H9 (cell line): ENCODE measurements around the gene TSPAN18. TPM values are rescaled to one million over a fixed set of nuclear protein-coding genes. Genes with fewer than 3 reads are reported as not detected.

Experiments used
- DNase-seq: peaks from one replicate; pipeline ENCODE4 v3.0.0-alpha.2; 2017
- H2AFZ ChIP-seq: one replicate; pipeline ENCODE4 v1.6.1; 2013; ENCODE audit warnings: mild to moderate bottlenecking, low read length, control low read depth, moderate library complexity
- H2AK5ac ChIP-seq: 2 replicates; pipeline ENCODE4 v1.6.1; 2013; ENCODE audit warnings: low read length, control low read depth, mixed read lengths; ENCODE audit not compliant: insufficient read length
- H2BK120ac ChIP-seq: one replicate; pipeline ENCODE4 v1.6.1; 2013; ENCODE audit warnings: low read depth, mild to moderate bottlenecking, low read length, control low read depth, inconsistent platforms; ENCODE audit not compliant: poor library complexity, severe bottlenecking
- H2BK12ac ChIP-seq: 2 replicates; pipeline ENCODE4 v1.6.1; 2013; ENCODE audit warnings: low read length, control low read depth, mixed read lengths, low read depth; ENCODE audit not compliant: insufficient read length
- H2BK15ac ChIP-seq: 2 replicates; pipeline ENCODE4 v1.6.1; 2013; ENCODE audit warnings: low read depth, low read length, control low read depth
- H2BK20ac ChIP-seq: one replicate; pipeline ENCODE4 v1.6.1; 2013; ENCODE audit warnings: low read depth, mild to moderate bottlenecking, low read length, control low read depth, inconsistent platforms; ENCODE audit not compliant: poor library complexity, severe bottlenecking
- H2BK5ac ChIP-seq: 2 replicates; pipeline ENCODE4 v1.6.1; 2013; ENCODE audit warnings: low read length, control low read depth, mixed read lengths; ENCODE audit not compliant: insufficient read length
- H3K14ac ChIP-seq: 2 replicates; pipeline ENCODE4 v1.6.1; 2013; ENCODE audit warnings: low read length, control low read depth; ENCODE audit not compliant: insufficient read depth
- H3K18ac ChIP-seq: 2 replicates; pipeline ENCODE4 v1.6.1; 2013; ENCODE audit warnings: low read depth, mild to moderate bottlenecking, mixed read lengths, low read length, control low read depth; ENCODE audit not compliant: insufficient read length
- H3K23ac ChIP-seq: 2 replicates; pipeline ENCODE4 v1.6.1; 2013; ENCODE audit warnings: low read length, control low read depth, mixed read lengths, low read depth; ENCODE audit not compliant: insufficient read length
- H3K23me2 ChIP-seq: 2 replicates; pipeline ENCODE4 v1.6.1; 2013; ENCODE audit warnings: low read depth, mild to moderate bottlenecking, mixed read lengths, low read length, control low read depth; ENCODE audit not compliant: insufficient read length, poor library complexity, severe bottlenecking
- H3K27ac ChIP-seq: 2 replicates; pipeline ENCODE4 v1.5.1; 2013; ENCODE audit warnings: low read length, control low read depth, mixed read lengths, low read depth; ENCODE audit not compliant: insufficient read length
- H3K27me3 ChIP-seq: 2 replicates; pipeline ENCODE4 v1.6.1; 2013; ENCODE audit warnings: low read length, control low read depth, inconsistent platforms; ENCODE audit not compliant: insufficient read depth
- H3K4ac ChIP-seq: 2 replicates; pipeline ENCODE4 v1.6.1; 2013; ENCODE audit warnings: low read depth, mild to moderate bottlenecking, control low read depth, inconsistent platforms, low read length, moderate library complexity
- H3K4me1 ChIP-seq: 2 replicates; pipeline ENCODE4 v1.6.1; 2013; ENCODE audit warnings: low read length, control low read depth, inconsistent platforms; ENCODE audit not compliant: insufficient read depth
- H3K4me2 ChIP-seq: 2 replicates; pipeline ENCODE4 v1.6.1; 2013; ENCODE audit warnings: low read length, control low read depth, mixed read lengths; ENCODE audit not compliant: insufficient read length, insufficient read depth
- H3K56ac ChIP-seq: 2 replicates; pipeline ENCODE4 v1.6.1; 2013; ENCODE audit warnings: low read depth, mild to moderate bottlenecking, mixed read lengths, low read length, control low read depth; ENCODE audit not compliant: insufficient read length
- H3K79me1 ChIP-seq: 2 replicates; pipeline ENCODE4 v1.6.1; 2013; ENCODE audit warnings: low read depth, mild to moderate bottlenecking, moderate library complexity, low read length, control low read depth, inconsistent platforms; ENCODE audit not compliant: insufficient read depth, poor library complexity, severe bottlenecking
- H3K79me2 ChIP-seq: 2 replicates; pipeline ENCODE4 v1.6.1; 2013; ENCODE audit warnings: low read length, control low read depth, inconsistent platforms; ENCODE audit not compliant: insufficient read depth
- H3K9ac ChIP-seq: 2 replicates; pipeline ENCODE4 v1.6.1; 2013; ENCODE audit warnings: low read length, control low read depth, mixed read lengths; ENCODE audit not compliant: insufficient read length; ENCODE audit errors: extremely low read depth
- H3K9me3 ChIP-seq: one replicate; pipeline ENCODE4 v1.6.1; 2013; ENCODE audit warnings: low read depth, low read length, inconsistent platforms; ENCODE audit not compliant: control insufficient read depth
- H3T11ph ChIP-seq: one replicate; pipeline ENCODE4 v1.6.1; 2013; ENCODE audit warnings: mild to moderate bottlenecking, low read length, control low read depth, inconsistent platforms
- H4K20me1 ChIP-seq: one replicate; pipeline ENCODE4 v1.6.1; 2013; ENCODE audit not compliant: control insufficient read depth, insufficient read length, insufficient read depth
- H4K5ac ChIP-seq: 2 replicates; pipeline ENCODE4 v1.6.1; 2013; ENCODE audit warnings: low read depth, mild to moderate bottlenecking, mixed read lengths, low read length, control low read depth; ENCODE audit not compliant: insufficient read length
- H4K8ac ChIP-seq: replicated peaks from 2 replicates; pipeline ENCODE4 v1.6.1; 2013; ENCODE audit warnings: low read length, control low read depth, mixed read lengths, low read depth; ENCODE audit not compliant: insufficient read length
- H4K91ac ChIP-seq: 2 replicates; pipeline ENCODE4 v1.6.1; 2013; ENCODE audit warnings: low read depth, mild to moderate bottlenecking, moderate library complexity, mixed read lengths, low read length, control low read depth; ENCODE audit not compliant: insufficient read length
- H3K27ac Mint-ChIP-seq, 3 experiments: 2 replicates in 2 of 3; 3 replicates in 1 of 3; pipeline ENCODE4 v1.8.0; 2020 to 2021; ENCODE audit warnings: mixed read lengths in 3 of 3, mild to moderate bottlenecking in 1 of 3, moderate library complexity in 1 of 3
- H3K27me3 Mint-ChIP-seq: 2 replicates; pipeline ENCODE4 v1.8.0; 2021; ENCODE audit warnings: low read depth, mild to moderate bottlenecking, moderate library complexity, mixed read lengths
- H3K36me3 Mint-ChIP-seq, 3 experiments: 2 replicates in 2 of 3; 3 replicates in 1 of 3; pipeline ENCODE4 v1.8.0; 2020 to 2021; ENCODE audit warnings: low read depth in 3 of 3, mixed read lengths in 3 of 3; ENCODE audit not compliant: insufficient read depth in 1 of 3
- H3K4me1 Mint-ChIP-seq, 2 experiments: 2 replicates each; pipeline ENCODE4 v1.8.0; 2020; ENCODE audit warnings: mixed read lengths in 2 of 2
- H3K4me3 Mint-ChIP-seq, 2 experiments: 2 replicates in 1 of 2; 3 replicates in 1 of 2; pipeline ENCODE4 v1.8.0; 2020 to 2021; ENCODE audit warnings: mild to moderate bottlenecking in 2 of 2, mixed read lengths in 2 of 2, moderate library complexity in 1 of 2
- H3K9me3 Mint-ChIP-seq, 2 experiments: 2 replicates in 1 of 2; 3 replicates in 1 of 2; pipeline ENCODE4 v1.8.0; 2020; ENCODE audit warnings: mild to moderate bottlenecking in 2 of 2, mixed read lengths in 2 of 2, moderate library complexity in 1 of 2
- WGBS: extraction: QIAGEN DNeasy Blood & Tissue Kit; methylation state at CpG from one replicate; pipeline ENCODE4 v1.1.7; 2013; ENCODE audit warnings: missing lambda C conversion rate, low lambda C conversion rate, mixed read lengths; ENCODE audit not compliant: insufficient read length; ENCODE audit errors: extremely low coverage; 5-methylcytosine and 5-hydroxymethylcytosine counted together
- total RNA-seq: library from RNA; stranded (reverse); gene quantifications from 2 replicates; pipeline ENCODE4 v1.2.1, GENCODE V29; 2021
- TF ChIP-seq, protein P1 (sequence below): fragments of 200-600 bp; sonication (generic); conservative IDR thresholded peaks from 3 replicates; pipeline ENCODE4 v1.8.0; 2021; ENCODE audit warnings: antibody characterized with exemption, mild to moderate bottlenecking

TSPAN18 gene
- total RNA-seq, 1 experiment from 2014 or later: 25.3 TPM

- Histone ChIP-seq H3K4me1 (peaks cover 14% of the 10 kb centered on the region), H3K27me3 (no peaks in the 10 kb centered on the region), H3K56ac (no peak overlapping the region), H3K14ac (no peak overlapping the region), H3K9me3 (no peaks in the 10 kb centered on the region), H2BK15ac (no peak overlapping the region), H3K23me2 (no peaks in the 10 kb centered on the region), H3K9ac (no peak overlapping the region), H2AK5ac (no peak overlapping the region), H4K5ac (no peak overlapping the region), H3K4ac (no peak overlapping the region), H4K91ac (no peak overlapping the region), H3K18ac (no peak overlapping the region), H3T11ph (no peak overlapping the region), H2BK5ac (no peak overlapping the region), H4K20me1 (no peaks in the 10 kb centered on the region), H3K79me2 (no peaks in the 10 kb centered on the region), H4K8ac (no peak overlapping the region), H2AFZ (no peak overlapping the region), H3K27ac (no peak overlapping the region), H2BK12ac (no peak overlapping the region), H2BK120ac (no peak overlapping the region), H3K23ac (no peak overlapping the region), H3K79me1 (no peaks in the 10 kb centered on the region), H3K4me2 (no peak overlapping the region), H2BK20ac (no peak overlapping the region)
- no peaks in the 10 kb centered on the region; the same call in none of the 2 replicates for H3K27me3 Mint-ChIP-seq
- no peak overlapping the region for H3K4me3 Mint-ChIP-seq
- TF ChIP-seq, protein P1, sequence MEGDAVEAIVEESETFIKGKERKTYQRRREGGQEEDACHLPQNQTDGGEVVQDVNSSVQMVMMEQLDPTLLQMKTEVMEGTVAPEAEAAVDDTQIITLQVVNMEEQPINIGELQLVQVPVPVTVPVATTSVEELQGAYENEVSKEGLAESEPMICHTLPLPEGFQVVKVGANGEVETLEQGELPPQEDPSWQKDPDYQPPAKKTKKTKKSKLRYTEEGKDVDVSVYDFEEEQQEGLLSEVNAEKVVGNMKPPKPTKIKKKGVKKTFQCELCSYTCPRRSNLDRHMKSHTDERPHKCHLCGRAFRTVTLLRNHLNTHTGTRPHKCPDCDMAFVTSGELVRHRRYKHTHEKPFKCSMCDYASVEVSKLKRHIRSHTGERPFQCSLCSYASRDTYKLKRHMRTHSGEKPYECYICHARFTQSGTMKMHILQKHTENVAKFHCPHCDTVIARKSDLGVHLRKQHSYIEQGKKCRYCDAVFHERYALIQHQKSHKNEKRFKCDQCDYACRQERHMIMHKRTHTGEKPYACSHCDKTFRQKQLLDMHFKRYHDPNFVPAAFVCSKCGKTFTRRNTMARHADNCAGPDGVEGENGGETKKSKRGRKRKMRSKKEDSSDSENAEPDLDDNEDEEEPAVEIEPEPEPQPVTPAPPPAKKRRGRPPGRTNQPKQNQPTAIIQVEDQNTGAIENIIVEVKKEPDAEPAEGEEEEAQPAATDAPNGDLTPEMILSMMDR: no peak
- no peak overlapping the region; a peak in 1 of 7 replicates for H3K27ac Mint-ChIP-seq
- H3K9me3 Mint-ChIP-seq: no peaks in the 10 kb centered on the region
- no CpG with 5 or more reads among the region's 3 CpGs for WGBS
- DNase-seq: no peak
- H3K4me1 Mint-ChIP-seq: peaks cover 68 to 71% of the 10 kb centered on the region in 2 experiments
- no peaks in the 10 kb centered on the region for H3K36me3 Mint-ChIP-seq
Observed at GRCh38 chr11:44803009-44803408, 76.2 kb downstream of the TSPAN18 start.
